Activated gamma-delta T cell treated with Interleukin-2 at 50 U/mL for 16 hours (primary cell): ENCODE results near the gene MYO1B.

Experiments used
- DNase-seq: peaks from one replicate; pipeline ENCODE4 v3.0.0-alpha.2; 2020

MYO1B gene

GRCh38 chr2:191328150-191328809, 83.1 kb downstream of the MYO1B start:
- DNase-seq, result no peak

GRCh38 chr2:191329841-191330240, 84.6 kb downstream of the MYO1B start:
- no peak for DNase-seq

- no peak for DNase-seq
These were observed 88.7 kb downstream of the MYO1B start for GRCh38 chr2:191333911-191334357.

- DNase-seq, result no peak
These were observed 90.8 kb downstream of the MYO1B start for GRCh38 chr2:191335875-191336464.

- no peak for DNase-seq
These were observed 96.2 kb downstream of the MYO1B start for GRCh38 chr2:191341436-191341835.

GRCh38 chr2:191343796-191344338, 98.7 kb downstream of the MYO1B start:
- no peak for DNase-seq

- no peak for DNase-seq
These were observed 100.6 kb downstream of the MYO1B start for GRCh38 chr2:191345788-191346187.

GRCh38 chr2:191347154-191347553, 102.0 kb downstream of the MYO1B start:
- DNase-seq, result no peak

- DNase-seq, result no peak
These were observed 102.7 kb downstream of the MYO1B start for GRCh38 chr2:191347881-191348280.

- DNase-seq, result no peak
These were observed 104.8 kb downstream of the MYO1B start for GRCh38 chr2:191349990-191350389.

- no peak for DNase-seq
These were observed 105.6 kb downstream of the MYO1B start for GRCh38 chr2:191350826-191351225.

GRCh38 chr2:191351298-191351697, 106.1 kb downstream of the MYO1B start:
- no peak for DNase-seq

GRCh38 chr2:191351921-191352320, 106.7 kb downstream of the MYO1B start:
- DNase-seq, result no peak

- no peak for DNase-seq
These were observed 107.3 kb downstream of the MYO1B start for GRCh38 chr2:191352536-191352935.

GRCh38 chr2:191355170-191355758, 110.1 kb downstream of the MYO1B start:
- DNase-seq, result no peak

GRCh38 chr2:191357678-191358077, 112.5 kb downstream of the MYO1B start:
- DNase-seq, result no peak

- DNase-seq, result no peak
These were observed 113.3 kb downstream of the MYO1B start for GRCh38 chr2:191358325-191359025.

GRCh38 chr2:191359133-191359532, 113.9 kb downstream of the MYO1B start:
- no peak for DNase-seq

GRCh38 chr2:191360918-191361317, 115.7 kb downstream of the MYO1B start:
- DNase-seq, result no peak

GRCh38 chr2:191362841-191363240, 117.6 kb downstream of the MYO1B start:
- no peak for DNase-seq

- no peak for DNase-seq
These were observed 118.1 kb downstream of the MYO1B start for GRCh38 chr2:191363267-191363666.

GRCh38 chr2:191365089-191365488, 119.9 kb downstream of the MYO1B start:
- DNase-seq, result no peak

- no peak for DNase-seq
These were observed 121.0 kb downstream of the MYO1B start for GRCh38 chr2:191366199-191366598.

- no peak for DNase-seq
These were observed 123.8 kb downstream of the MYO1B start for GRCh38 chr2:191369034-191369433.
